Anterior cingulate cortex (tissue), 58 donors: ENCODE measurements around the gene GOLGA7B.
"Not testable (repeated sequence)": the region's sequence is repeated elsewhere in the genome, so short reads cannot be mapped to it uniquely, and the experiment has no call there.

Experiments used
- DNase-seq, 58 donors: peaks; one replicate each; lab custom pipeline; 2025; lab: John Stamatoyannopoulos, UW

The GOLGA7B gene

DNA sequence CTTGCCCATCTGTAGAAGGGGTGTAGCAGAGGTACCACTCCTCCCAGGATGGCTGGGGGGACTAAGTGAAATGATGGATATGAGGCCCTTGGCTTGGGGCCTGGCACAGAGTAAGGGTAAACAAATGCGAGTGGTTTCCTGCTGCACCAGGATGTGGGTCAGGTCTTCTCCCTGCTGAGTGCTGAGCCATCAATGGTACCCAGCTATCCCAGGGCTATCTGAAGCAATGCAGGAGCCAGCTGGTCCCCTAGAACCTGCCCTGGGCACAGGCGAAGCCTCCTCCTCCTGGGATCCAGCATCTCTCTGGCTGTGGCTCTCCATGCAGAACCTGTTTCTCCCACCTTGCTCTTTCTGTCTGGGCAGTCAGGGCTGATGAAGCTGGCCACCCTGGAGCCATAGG lies 20.9 kb upstream of the GOLGA7B start:
- no peak for DNase-seq

GRCh38 chr10:97830064-97830463 lies 19.6 kb upstream of the GOLGA7B start:
- no peak for DNase-seq

DNA sequence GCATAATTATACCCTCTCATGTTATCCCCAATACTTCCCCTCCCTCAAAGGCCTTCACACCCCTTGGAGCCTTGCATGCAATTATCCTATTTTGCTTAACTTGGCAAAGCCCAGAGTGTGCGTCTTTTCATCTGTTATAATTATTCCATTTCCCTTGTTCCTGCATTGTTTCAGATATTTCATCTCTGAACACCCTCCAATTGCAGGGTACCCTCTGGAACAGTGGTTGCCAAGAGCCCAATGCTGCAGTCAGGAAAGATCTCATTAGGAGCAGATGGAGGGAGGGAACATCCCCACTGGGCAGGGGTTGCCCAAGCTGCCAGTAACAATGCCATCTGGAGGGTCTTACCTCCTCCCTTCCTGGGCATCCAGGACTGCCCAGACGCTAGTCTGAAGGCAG lies 18.4 kb upstream of the GOLGA7B start:
- DNase-seq: no peak

DNA sequence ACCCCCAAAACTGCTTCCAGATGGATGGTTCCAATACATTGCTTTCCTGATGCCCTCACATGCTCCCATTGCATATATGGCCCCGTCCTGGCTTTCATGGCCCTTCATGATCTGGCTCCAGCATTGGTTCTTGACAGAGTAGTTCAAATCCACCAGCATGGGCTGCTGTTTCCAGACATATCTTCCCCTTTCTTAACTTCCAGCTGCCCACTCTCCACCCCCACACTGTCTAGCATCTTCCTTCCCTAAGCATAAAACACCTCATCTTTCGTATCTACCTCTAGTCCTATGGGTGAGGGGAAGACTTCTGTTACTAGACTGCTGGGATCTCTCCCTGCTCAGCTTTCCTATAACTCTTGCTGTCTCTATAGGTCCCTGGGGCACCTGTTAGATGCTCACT lies 13.2 kb upstream of the GOLGA7B start:
- no peak for DNase-seq

GRCh38 chr10:97838091-97838490 lies 11.6 kb upstream of the GOLGA7B start:
- DNase-seq: no peak

GRCh38 chr10:97841166-97841565 lies 8.5 kb upstream of the GOLGA7B start:
- DNase-seq: not testable (repeated sequence)

- DNase-seq: not testable (repeated sequence)
Observed at GRCh38 chr10:97842114-97842513, 7.5 kb upstream of the GOLGA7B start.

DNA sequence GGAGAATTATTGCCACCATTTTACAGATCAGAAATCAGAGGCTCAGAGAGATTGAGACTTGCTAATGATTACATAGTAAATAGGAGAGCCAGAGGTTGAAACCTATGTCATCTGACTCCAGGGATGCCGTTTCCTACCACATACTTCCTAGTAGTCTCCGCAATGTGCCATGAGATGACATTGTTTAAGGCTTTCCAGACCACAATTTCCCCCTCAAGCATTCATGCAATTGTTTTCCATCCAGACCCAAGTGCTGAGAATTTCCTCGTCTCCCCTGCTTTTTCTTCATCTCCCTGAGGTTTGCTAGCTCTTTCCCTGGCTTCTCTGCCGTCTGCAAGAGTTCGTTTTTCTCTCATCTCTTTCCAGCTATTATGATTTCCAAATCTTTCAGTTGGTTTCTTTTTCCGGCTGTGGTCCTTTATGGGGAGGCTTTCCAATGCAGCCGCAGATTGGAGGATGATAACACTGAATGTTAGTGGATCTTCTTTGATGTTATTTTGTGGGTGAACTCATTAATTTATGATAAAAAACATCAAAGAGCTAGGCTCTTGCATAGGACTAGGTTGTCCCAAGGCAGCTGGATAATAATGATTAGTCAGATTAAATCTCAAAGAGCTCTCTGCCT lies 6.9 kb upstream of the GOLGA7B start:
- no peak for DNase-seq

DNA sequence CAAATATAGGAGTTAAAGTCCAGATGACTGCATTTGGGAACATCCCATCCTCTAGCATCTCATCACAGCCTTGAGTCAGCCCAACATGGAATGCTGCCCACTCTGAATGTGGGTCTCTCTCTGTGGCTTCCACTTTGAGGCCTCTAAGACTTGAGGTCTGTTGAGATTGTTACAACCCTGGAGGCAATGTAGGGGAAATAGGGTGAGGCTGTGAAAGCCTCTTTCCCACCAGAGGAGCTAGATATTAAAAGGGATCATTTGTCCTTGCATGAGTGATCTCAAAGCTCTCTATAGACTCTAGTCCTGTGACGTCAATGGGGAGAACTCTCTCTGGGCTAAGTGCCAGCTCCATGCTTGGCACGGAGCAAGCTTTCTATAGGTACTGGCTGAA lies 6.4 kb upstream of the GOLGA7B start:
- no peak for DNase-seq

DNA sequence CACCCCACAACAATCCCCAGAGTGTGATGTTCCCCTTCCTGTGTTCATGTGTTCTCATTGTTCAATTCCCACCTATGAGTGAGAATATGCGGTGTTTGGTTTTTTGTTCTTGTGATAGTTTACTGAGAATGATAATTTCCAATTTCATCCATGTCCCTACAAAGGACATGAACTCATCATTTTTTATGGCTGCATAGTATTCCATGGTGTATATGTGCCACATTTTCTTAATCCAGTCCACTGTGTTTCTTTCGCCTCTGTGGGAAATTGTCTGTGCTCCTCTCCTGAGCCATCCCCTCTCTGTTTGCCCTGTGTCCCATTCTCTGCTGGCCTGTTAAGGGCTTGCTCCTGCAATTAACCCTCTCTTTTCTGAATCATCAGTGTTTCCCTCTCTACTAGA lies 5.7 kb upstream of the GOLGA7B start:
- DNase-seq: not testable (repeated sequence)

GRCh38 chr10:97844678-97845077 lies 5.0 kb upstream of the GOLGA7B start:
- DNase-seq: no peak

GRCh38 chr10:97849103-97849686 lies 448 bp upstream of the GOLGA7B start:
- no peak for DNase-seq

DNA sequence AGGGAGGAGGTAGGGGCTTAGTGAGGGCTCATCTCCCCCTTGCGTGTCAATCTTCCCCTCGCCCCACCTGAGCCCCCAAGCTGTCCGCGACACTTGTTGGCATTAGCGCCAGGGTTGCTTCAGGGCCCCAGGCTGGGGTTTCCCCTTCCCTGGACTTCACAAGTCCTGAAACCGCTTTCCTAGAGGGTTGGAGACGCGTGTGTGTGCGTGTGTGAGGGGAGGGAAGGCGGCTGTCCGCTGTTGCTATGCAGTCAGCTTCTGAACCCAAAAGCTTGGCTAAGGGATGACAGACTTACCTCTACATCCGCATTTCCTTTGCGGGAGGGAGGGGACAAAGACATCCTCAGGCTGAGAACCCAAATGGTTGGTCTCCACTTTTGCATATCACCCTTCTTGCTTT lies 803 bp downstream of the GOLGA7B start:
- DNase-seq: peak in 5 of 58 donors; percentile 15 to 52 (median 27)

- peak in 48 of 58 donors; percentile 16 to 93 (median 68) for DNase-seq
Observed at GRCh38 chr10:97851341-97852001, 1.8 kb downstream of the GOLGA7B start.

DNA sequence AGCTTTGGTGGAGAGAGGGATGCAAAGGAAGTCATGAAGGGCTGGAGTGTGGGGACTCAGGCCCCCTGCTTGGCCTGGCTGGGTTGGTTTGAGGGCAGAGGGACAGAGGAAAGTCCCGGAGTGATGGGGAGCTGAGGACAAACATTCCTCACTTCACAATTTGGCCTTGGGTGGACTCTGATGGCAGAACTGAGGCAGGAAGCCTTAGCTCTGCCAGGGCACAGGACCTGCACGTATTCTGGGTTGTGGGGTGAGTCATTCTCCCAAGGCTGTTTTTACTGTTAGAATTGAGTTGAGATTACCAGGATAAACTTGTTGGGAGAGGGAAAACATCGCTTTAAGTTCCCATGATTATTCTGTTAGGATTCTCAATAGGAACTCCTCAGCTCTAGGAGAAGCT lies 2.6 kb downstream of the GOLGA7B start:
- DNase-seq: no peak

- DNase-seq: peak in 17 of 58 donors; percentile 14 to 65 (median 34)
Observed at GRCh38 chr10:97852840-97853405, 3.3 kb downstream of the GOLGA7B start.

DNA sequence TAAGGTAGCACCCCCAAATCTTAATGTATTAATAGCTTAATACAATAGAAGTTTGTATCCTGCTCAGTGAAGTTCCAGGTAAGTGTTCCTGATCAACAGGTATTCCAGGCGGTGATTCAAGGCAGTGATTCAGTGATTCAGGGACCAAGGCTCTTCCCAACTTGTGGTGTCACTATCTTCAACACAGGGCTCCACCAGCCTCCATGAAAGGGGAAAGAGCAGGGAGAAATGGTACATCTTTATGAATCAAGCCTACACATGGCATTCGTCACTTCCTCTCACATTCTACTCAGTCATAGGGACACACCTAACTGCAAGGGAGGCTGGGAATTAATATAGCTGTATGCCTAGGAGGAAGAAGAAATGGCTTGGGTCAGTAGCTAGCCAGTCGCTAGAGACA lies 5.1 kb downstream of the GOLGA7B start:
- DNase-seq: no peak

DNA sequence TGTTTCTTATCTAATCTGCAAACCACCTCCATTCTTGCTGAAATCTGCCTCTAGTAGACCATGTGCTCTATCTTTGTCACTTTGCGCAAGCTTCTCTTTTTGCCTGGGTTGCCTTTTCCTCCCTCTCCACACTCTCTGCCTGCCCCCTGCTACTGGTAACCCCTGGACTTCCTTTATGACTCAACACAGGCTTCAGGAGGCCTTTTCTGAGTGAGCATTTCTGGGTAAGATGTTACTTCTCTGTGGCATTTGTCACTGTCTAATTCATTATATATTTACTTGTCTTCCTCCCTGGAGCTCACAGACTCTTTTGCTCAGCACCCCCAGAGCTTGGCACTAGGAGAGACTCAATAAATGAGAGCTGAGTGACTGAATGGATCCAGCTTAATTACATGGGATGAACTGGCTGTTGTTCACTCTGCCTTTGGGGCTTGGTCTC lies 8.4 kb downstream of the GOLGA7B start:
- DNase-seq: peak in 8 of 58 donors; percentile 6 to 23 (median 17)

DNA sequence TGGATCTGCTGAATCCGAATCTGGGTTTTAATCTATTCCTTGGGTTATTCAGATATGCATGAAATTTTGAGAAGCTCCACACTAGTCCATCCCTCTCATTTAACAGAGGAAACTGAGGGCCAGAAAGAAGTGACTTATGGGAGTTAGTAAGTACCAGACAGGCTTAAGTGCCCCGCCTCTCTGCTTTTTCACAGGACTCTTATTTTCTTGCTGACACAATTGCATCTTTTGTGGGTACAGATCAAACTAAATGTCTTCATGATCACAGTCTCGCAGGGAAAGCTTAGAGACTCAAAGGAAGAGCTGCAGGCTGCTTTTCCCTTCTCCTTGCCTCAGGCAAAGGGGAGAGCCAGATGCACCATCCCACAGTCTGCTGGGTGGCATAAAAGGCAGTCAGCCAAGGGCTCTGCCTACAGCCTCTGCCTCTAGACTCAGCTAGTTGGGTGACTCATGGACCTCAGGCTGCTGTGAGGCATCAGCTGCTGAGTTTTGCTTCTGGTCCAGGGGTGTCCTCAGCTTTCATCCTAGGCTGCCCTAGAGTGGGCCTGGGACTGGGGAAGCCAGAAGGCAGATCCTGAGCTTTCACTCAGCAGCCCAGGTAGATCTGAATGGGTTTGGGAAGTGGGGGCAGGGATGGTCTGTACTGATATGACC lies 11.6 kb downstream of the GOLGA7B start:
- DNase-seq: peak in 33 of 58 donors; percentile 19 to 81 (median 48)

DNA sequence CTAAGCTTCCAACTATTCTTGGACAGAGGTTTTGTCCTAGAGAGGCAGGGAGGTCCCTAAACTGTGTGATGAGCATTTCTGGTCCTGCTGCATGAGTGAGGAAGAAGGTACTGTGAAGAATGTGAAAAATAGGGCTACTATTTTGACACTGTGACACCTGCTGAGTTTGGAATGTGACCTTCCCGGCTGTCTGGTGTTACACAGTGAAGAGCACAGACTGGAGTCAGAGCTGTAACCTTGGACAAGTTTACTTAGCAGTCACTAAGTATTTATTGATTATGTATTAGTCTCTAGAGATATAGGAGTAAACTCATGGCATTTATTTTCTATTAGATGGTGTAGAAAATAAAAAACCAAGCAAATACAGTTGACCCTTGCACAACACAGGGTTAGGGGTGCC lies 12.3 kb downstream of the GOLGA7B start:
- DNase-seq: no peak

DNA sequence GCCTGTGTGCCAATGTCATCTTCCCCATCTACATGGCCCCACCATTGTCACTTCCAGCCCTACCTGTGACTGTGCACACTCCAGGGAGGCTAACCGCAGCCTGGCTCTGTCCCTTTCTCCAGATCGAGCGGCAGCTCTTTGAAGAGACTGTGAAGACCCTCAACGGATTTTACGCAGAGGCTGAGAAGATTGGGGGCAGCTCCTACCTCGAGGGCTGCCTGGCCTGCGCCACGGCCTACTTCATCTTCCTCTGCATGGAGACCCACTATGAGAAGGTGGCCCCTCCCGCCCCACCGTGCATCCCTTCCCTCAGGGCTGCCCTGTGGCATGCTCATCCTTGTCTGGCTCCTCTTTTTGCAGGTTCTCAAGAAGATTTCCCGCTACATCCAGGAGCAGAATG lies 14.2 kb downstream of the GOLGA7B start:
- no peak for DNase-seq
